Prostate gland (tissue), 2 donors: ENCODE measurements around the gene LRRTM4.

Source experiments
- CTCF ChIP-seq, 4 experiments: fragments of 200-600 bp in 2 of 4; fragments of 450-650 bp in 2 of 4; sonication (generic) in 2 of 4; IDR thresholded peaks; 1 replicate in 3 of 4; 2 replicates in 1 of 4; pipeline ENCODE4 v1.5.1; 2016 to 2019; ENCODE audit warnings: antibody characterized with exemption in 4 of 4, mild to moderate bottlenecking in 2 of 4, moderate library complexity in 2 of 4
- POLR2A ChIP-seq: fragments of 450-650 bp; IDR thresholded peaks from one replicate; pipeline ENCODE4 v1.6.1; 2016; ENCODE audit warnings: antibody characterized with exemption, mild to moderate bottlenecking
- POLR2AphosphoS5 ChIP-seq: sonication (generic); formaldehyde crosslinking; IDR thresholded peaks from one replicate; pipeline ENCODE4 v1.6.1; 2017; ENCODE audit warnings: antibody characterized with exemption

- TF ChIP-seq CTCF (IDR thresholded peaks at IDR 0.05) (no peak), POLR2A (no peak), POLR2AphosphoS5 (no peak)
Measured at GRCh38 chr2:77119333-77119732, 402.8 kb downstream of the LRRTM4 start.
